Dedifferentiated amniotic fluid mesenchymal stem cell (primary cell): ENCODE results near the gene PRR3.
"Not testable (repeated sequence)": the region's sequence is repeated elsewhere in the genome, so short reads cannot be mapped to it uniquely, and the experiment has no call there.

ENCODE experiments used
- DNase-seq: peaks from one replicate; pipeline ENCODE4 v3.0.0-alpha.2; 2016; ENCODE audit errors: extremely low spot score

The PRR3 gene

DNA sequence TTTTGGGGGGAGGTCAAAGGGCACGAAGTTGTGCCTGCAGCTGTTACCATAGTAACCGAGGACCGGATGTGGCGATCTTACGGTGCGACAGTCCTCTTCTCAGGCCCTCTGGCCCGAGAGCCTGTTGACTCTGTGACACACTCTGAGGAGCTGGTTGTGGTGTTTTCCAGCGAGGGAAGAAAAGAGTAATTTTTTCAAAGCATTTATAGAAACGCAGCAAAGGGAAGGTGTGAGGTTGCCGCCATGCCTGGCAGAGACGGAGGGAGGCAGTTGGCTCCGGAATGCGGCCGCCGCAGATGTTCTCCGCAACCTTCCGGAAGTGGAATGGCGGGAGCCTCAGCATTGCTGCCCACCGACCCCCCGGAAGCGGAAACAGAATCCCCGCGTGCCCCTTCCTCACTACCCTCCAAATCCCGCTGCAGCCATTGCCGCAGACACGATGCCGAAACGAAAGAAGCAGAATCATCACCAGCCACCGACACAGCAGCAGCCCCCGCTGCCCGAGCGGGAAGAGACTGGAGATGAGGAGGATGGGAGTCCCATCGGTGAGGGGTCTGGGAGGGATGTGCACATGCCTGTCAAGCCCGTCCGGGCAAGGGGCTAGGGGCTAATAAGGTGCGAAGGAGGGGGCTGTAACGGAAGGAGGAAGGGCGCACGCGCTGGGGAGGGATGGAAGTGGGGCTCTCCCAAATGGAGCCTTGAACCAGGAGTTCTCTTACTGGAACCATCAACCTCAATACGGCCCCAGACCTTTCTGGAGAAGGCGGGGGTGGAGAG is at the start of gene PRR3:
PRR3 (plus strand) TSS at position 390 of the 777 bp plus-strand sequence; CDS start at position 440, 50 bp downstream.
- DNase-seq = peak; percentile 85

GRCh38 chr6:30507849-30508827 is 49.0 kb upstream of the PRR3 start:
- no peak for DNase-seq

GRCh38 chr6:30508890-30509736 is 48.0 kb upstream of the PRR3 start:
- no peak for DNase-seq

GRCh38 chr6:30510419-30511168 is 46.5 kb upstream of the PRR3 start:
- DNase-seq = no peak

DNA sequence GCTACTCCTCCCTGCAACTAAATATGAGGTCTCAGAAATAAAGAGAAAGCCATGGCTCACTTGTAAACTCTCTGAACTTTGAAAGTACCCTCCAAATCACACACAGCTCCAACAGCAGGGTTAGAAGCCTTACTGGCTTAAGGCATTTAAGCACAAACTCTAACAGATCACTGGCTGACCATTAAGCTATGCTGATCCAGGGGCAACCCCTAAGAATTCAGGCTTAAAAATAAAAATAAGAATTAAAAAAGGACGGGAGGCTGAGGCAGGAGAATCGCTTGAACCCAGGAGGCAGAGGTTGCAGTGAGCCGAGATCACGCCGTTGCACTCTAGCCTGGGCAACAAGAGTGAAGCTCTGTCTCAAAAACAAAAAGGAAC is 45.9 kb upstream of the PRR3 start:
- no peak for DNase-seq

GRCh38 chr6:30513451-30513850 is 43.6 kb upstream of the PRR3 start:
- no peak for DNase-seq

DNA sequence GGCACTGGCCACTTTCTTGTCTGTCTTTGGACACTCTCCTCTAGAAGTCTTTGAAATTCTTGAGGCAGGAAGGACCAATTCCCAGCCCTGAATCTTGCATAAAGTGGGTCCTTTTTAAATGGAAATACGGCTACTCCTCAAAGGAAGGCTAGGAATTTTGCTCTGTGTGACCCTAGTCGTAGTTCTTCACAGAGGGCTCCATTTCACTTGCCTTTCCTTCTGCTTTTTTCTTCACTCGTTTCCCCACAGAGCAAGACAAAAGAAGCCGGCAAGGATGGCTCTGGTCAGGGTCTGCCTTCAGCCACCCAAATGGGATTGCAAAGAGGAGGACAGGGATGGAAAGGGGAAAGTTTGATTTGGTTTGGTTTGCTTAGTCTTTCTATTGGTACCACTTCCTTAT is 42.0 kb upstream of the PRR3 start:
- DNase-seq = no peak

DNA sequence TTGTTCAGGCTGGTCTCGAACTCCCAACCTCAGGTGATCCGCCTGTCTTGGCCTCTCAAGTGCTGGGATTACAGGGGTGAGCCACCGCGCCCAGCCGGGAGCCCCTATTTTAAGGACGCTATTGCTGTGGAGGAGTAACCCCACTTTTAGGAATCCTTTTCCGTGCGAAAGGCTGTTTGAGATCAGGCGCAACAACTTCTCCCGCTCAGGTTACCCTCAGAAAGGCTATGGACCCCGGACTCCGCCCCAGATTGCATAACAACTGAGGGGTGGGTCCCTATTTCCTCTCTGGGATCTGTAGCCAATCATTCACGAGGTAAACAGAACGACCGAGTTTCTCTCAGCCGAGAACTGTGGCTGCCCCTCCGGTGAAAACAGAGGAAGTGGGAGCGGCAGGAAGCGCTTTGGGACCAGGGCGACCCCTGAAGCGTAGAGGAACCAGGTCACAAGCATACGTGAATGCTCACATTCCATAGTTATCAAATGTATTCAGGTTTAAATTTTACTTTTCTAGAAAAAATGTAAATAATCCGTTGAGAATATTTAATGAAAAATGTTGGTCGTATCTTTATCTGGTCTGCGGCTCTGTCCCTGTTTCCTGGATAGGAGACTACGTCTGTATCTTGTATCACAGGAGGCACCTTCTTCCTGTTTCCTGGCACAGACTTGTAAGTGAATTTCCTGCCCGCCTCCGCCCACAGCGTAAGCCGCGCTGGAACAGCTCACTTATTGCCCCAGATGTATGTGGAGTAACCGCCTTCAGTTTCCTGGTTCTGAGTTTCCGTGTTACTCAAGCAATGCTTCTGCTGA is 40.9 kb upstream of the PRR3 start:
- peak; percentile 90 for DNase-seq

- DNase-seq = not testable (repeated sequence)
These were observed 40.4 kb upstream of the PRR3 start for GRCh38 chr6:30516754-30517076.

- not testable (repeated sequence) for DNase-seq
These were observed 39.2 kb upstream of the PRR3 start for GRCh38 chr6:30517767-30518504.

DNA sequence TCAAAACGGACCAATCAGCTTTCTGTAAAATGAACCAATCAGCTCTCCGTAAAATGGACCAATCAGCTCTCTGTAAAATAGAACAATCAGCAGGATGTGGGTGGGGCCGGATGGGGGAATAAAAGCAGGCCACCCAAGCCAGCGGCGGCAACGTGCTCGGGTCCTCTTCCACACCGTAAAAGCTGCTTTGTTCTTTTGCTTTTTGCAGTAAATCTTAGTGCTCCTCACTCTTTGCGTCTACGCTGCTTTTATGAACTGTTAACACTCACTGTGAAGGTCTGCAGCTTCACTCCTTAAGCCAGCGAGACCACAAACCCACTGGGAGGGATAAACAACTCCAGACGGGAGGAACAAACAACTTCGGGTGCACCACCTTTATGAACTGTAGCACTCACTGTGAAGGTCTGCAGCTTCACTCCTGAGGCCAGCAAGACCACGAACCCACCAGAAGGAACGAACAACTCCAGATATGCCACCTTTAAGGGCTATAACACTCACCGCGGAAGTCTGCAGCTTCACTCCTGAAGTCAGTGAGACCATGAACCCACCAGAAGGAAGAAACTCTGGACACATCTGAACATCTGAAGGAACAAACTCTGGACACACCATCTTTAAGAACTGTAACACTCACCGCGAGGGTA is 38.5 kb upstream of the PRR3 start:
- DNase-seq = not testable (repeated sequence)

GRCh38 chr6:30520522-30520921 is 36.6 kb upstream of the PRR3 start:
- no peak for DNase-seq

- not testable (repeated sequence) for DNase-seq
These were observed 36.0 kb upstream of the PRR3 start for GRCh38 chr6:30521082-30521481.

DNA sequence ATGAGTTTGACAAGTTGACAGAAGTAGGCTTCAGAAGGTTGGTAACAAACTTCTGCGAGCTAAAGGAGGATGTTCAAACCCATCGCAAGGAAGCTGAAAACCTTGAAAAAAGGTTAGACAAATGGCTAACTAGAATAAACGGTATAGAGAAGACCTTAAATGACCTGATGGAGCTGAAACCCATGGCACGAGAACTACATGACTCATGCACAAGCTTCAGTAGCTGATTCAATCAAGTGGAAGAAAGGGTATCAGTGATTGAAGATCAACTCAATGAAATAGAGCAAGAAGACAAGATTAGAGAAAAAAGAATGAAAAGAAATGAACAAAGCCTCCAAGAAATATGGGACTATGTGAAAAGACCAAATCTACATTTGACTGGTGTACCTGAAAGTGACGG is 35.1 kb upstream of the PRR3 start:
- not testable (repeated sequence) for DNase-seq

DNA sequence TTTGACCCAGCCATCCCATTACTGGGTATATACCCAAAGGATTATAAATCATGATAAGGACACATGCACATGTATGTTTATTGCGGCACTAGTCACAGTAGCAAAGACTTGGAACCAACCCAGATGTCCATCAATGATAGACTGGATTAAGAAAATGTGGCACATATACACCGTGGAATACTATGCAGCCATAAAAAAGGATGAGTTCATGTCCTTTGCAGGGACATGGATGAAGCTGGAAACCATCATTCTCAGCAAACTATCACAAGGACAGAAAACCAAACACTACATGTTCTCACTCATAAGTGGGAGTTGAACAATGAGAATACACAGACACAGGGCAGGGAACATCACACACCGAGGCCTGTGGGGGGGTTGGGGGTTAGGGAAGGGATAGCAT is 30.7 kb upstream of the PRR3 start:
- not testable (repeated sequence) for DNase-seq

GRCh38 chr6:30529349-30529875 is 27.7 kb upstream of the PRR3 start:
- not testable (repeated sequence) for DNase-seq

DNA sequence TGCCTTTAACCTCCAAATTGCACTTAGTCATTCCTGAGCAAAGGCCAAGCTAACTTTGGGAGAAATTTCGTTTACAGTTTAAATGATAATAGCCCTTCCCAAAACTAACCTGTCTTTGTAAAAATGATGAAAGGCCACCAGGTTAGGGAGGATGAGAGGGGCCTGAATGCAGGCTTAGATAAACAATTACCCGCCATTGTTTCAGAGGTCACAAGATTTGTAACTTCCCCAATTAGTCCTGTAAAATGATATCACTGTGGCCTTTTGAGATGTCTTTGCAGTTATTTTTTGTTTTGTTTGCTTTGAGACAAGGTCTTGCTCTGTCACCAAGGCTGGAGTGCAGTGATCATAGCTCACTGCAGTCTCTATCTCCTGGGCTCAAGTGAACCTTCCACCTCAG is 27.1 kb upstream of the PRR3 start:
- no peak for DNase-seq

GRCh38 chr6:30533460-30534294 is 23.4 kb upstream of the PRR3 start:
- DNase-seq = no peak
